Mononuclear cell (primary cell): ENCODE measurements around the gene RINL. TPM values are rescaled to one million over a fixed set of nuclear protein-coding genes. Genes with fewer than 3 reads are reported as not detected.

Experiments used
- H3K27me3 ChIP-seq: 2 replicates; pipeline ENCODE4 v1.6.0; 2011; ENCODE audit warnings: low read length, control low read depth; ENCODE audit not compliant: insufficient read depth
- H3K4me1 ChIP-seq: 2 replicates; pipeline ENCODE4 v1.5.1; 2011; ENCODE audit warnings: mild to moderate bottlenecking, low read length, control low read depth; ENCODE audit not compliant: insufficient read depth
- H3K4me3 ChIP-seq: 2 replicates; pipeline ENCODE4 v1.5.1; 2011; ENCODE audit warnings: mild to moderate bottlenecking, low read length, moderate library complexity
- H3K9me3 ChIP-seq: 2 replicates; pipeline ENCODE4 v1.5.1; 2011; ENCODE audit warnings: low read depth, mild to moderate bottlenecking, control low read depth, low read length
- total RNA-seq: library from RNA; depleted of rRNA; stranded (reverse); fragments of >200 nt; gene quantifications from one replicate; pipeline ENCODE4 v1.2.3, GENCODE V29; 2012

RINL gene
- total RNA-seq, 1 donor = 8.1 TPM

GRCh38 chr19:38841180-38841766 lies 36.8 kb downstream of the RINL start:
- no peak overlapping the region for H3K4me3 ChIP-seq
- peaks cover 59% of the 10 kb centered on the region for H3K4me1 ChIP-seq
- no peaks in the 10 kb centered on the region for H3K27me3 ChIP-seq
- no peaks in the 10 kb centered on the region for H3K9me3 ChIP-seq

- no peaks in the 10 kb centered on the region for H3K27me3 ChIP-seq
- no peak overlapping the region for H3K4me3 ChIP-seq
- peaks cover 52% of the 10 kb centered on the region for H3K4me1 ChIP-seq
- H3K9me3 ChIP-seq = no peaks in the 10 kb centered on the region
These were observed 37.5 kb downstream of the RINL start for GRCh38 chr19:38840583-38840968.

- no peak overlapping the region for H3K4me3 ChIP-seq
- H3K9me3 ChIP-seq = no peaks in the 10 kb centered on the region
- H3K4me1 ChIP-seq = peaks cover 47% of the 10 kb centered on the region
- H3K27me3 ChIP-seq = no peaks in the 10 kb centered on the region
These were observed 38.1 kb downstream of the RINL start for GRCh38 chr19:38839816-38840582.

- Histone ChIP-seq H3K4me3 (no peak overlapping the region), H3K4me1 (peaks cover 40% of the 10 kb centered on the region), H3K27me3 (no peaks in the 10 kb centered on the region), H3K9me3 (no peaks in the 10 kb centered on the region)
These were observed 38.9 kb downstream of the RINL start for GRCh38 chr19:38838986-38839761.

GRCh38 chr19:38838208-38838985 lies 39.7 kb downstream of the RINL start:
- no peaks in the 10 kb centered on the region for H3K27me3 ChIP-seq
- no peaks in the 10 kb centered on the region for H3K9me3 ChIP-seq
- H3K4me1 ChIP-seq = peaks cover 32% of the 10 kb centered on the region
- no peak overlapping the region for H3K4me3 ChIP-seq

GRCh38 chr19:38837656-38838121 lies 40.4 kb downstream of the RINL start:
- H3K4me3 ChIP-seq = no peak overlapping the region
- peaks cover 25% of the 10 kb centered on the region for H3K4me1 ChIP-seq
- H3K27me3 ChIP-seq = no peaks in the 10 kb centered on the region
- H3K9me3 ChIP-seq = no peaks in the 10 kb centered on the region

- Histone ChIP-seq H3K4me3 (no peak overlapping the region), H3K9me3 (no peaks in the 10 kb centered on the region), H3K27me3 (no peaks in the 10 kb centered on the region), H3K4me1 (peaks cover 23% of the 10 kb centered on the region)
These were observed 41.0 kb downstream of the RINL start for GRCh38 chr19:38836983-38837626.

GRCh38 chr19:38836159-38836982 lies 41.7 kb downstream of the RINL start:
- Histone ChIP-seq H3K4me1 (peaks cover 17% of the 10 kb centered on the region), H3K27me3 (no peaks in the 10 kb centered on the region), H3K9me3 (no peaks in the 10 kb centered on the region), H3K4me3 (no peak overlapping the region)

GRCh38 chr19:38834590-38834989 lies 43.5 kb downstream of the RINL start:
- H3K4me3 ChIP-seq = no peak overlapping the region
- no peaks in the 10 kb centered on the region for H3K27me3 ChIP-seq
- H3K9me3 ChIP-seq = no peaks in the 10 kb centered on the region
- peaks cover 22% of the 10 kb centered on the region for H3K4me1 ChIP-seq

GRCh38 chr19:38834104-38834490 lies 44.0 kb downstream of the RINL start:
- Histone ChIP-seq H3K9me3 (no peaks in the 10 kb centered on the region), H3K27me3 (no peaks in the 10 kb centered on the region), H3K4me1 (peaks cover 27% of the 10 kb centered on the region), H3K4me3 (no peak overlapping the region)

- H3K9me3 ChIP-seq = no peaks in the 10 kb centered on the region
- H3K4me3 ChIP-seq = no peak overlapping the region
- no peaks in the 10 kb centered on the region for H3K27me3 ChIP-seq
- H3K4me1 ChIP-seq = peaks cover 30% of the 10 kb centered on the region
These were observed 45.0 kb downstream of the RINL start for GRCh38 chr19:38833092-38833425.

GRCh38 chr19:38831142-38831605 lies 46.9 kb downstream of the RINL start:
- peak overlapping the region; percentile 55 for H3K4me3 ChIP-seq
- peaks cover 30% of the 10 kb centered on the region for H3K4me1 ChIP-seq
- H3K9me3 ChIP-seq = no peaks in the 10 kb centered on the region
- no peaks in the 10 kb centered on the region for H3K27me3 ChIP-seq

- Histone ChIP-seq H3K4me3 (no peak overlapping the region), H3K9me3 (no peaks in the 10 kb centered on the region)
These were observed 47.9 kb downstream of the RINL start for GRCh38 chr19:38830039-38830733.

More at GRCh38 chr19:38830039-38830733, 47.9 kb downstream of the RINL start:
- Histone ChIP-seq H3K4me1 (peaks cover 30% of the 10 kb centered on the region), H3K27me3 (no peaks in the 10 kb centered on the region)
